HG02943 (cell line): Measurements from ENCODE around the gene ADAT1.

ENCODE experiments used
- ATAC-seq: cut with Tn5 transposase; IDR thresholded peaks from one replicate; pipeline ENCODE4 v1.9.1; 2021; ENCODE audit warnings: mild to moderate bottlenecking, low read depth, moderate library complexity; ENCODE audit not compliant: unreplicated experiment

ADAT1 gene, protein sequence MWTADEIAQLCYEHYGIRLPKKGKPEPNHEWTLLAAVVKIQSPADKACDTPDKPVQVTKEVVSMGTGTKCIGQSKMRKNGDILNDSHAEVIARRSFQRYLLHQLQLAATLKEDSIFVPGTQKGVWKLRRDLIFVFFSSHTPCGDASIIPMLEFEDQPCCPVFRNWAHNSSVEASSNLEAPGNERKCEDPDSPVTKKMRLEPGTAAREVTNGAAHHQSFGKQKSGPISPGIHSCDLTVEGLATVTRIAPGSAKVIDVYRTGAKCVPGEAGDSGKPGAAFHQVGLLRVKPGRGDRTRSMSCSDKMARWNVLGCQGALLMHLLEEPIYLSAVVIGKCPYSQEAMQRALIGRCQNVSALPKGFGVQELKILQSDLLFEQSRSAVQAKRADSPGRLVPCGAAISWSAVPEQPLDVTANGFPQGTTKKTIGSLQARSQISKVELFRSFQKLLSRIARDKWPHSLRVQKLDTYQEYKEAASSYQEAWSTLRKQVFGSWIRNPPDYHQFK

DNA sequence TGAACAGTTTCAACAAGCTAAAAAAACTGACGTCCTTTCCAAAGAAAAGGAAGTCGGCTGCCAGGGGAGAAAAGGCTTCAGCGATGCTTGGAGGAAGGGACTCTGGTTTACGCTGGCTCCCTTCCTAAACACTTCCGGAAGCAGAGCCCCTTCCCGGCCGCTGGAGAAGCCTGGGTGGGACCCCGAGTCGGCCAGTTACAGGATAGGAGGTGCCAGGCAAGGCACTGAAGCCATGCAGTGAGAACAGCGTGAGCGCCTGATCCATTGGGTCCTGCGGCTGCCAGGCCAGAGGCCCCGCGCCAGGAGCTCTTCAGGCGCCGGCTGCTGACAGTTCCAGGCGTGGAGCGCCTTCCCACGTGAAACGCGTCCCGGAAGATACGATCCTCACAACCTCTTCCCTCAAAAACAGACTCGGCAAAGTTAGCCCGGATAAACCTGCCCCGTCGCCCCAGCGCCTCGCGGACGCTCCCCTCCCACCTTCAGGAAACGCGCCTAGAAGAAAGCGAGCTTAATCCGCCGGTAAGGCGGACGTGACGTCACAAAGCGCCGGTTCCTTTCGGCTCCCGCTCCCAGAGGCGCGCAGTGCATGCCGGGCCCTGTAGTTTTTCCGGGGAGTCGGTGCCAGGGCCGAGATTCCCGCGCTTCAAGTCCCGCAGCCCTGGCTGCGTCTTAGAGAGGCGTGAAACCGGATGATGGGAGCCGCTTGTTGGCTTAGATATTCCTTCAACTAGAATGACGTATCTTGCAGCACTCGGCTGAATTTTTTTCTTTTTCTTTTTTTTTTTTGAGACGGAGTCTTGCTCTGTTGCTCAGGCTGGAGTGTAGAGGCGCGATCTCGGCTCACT, at the start of gene ADAT1:
TSS of gene ADAT1 (minus strand) at position 521 of the 845 bp plus-strand sequence. CDS start 2,482 bp downstream, outside the sequence.
- peak; percentile 97 for ATAC-seq

DNA sequence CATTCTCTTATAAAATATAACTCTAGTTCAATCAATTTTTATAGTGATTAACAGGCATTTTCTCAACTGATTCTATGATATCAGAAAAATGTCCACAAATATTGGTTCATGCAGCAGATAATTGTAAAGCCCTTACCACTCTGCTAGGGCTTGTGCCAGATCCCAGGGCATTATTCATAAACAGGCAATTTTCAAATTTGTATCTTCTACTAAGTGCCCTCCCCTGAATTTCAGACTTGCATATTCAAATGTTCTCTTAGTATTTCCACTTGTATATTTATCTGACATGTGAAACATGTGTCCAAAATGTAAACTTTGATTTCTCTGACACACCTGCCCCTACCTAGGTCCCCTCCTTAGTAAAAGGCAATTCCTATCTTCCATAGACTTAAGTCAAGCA, 44.4 kb upstream of the ADAT1 start:
- no peak for ATAC-seq

GRCh38 chr16:75660726-75661302, 37.7 kb upstream of the ADAT1 start:
- no peak for ATAC-seq

DNA sequence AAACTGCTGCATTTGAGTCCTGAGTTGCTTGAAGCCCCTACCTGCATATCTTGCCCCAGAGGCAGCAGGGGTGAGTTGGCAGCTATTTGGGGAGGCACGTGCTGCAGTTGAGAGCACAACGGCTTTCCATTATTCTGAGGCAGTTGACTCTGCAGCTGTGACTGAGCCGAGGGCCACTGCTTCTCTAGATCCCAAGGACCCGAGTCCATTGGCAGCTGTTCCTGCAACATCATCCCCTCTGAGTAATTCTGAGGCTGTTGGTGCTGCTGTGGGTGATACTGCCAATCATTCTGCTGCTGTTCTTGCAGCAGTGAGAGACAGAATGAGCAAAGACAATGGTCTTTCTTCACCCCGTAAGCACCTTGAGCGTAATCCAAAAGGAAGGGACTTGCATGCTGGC, 37.2 kb upstream of the ADAT1 start:
- ATAC-seq, result no peak

DNA sequence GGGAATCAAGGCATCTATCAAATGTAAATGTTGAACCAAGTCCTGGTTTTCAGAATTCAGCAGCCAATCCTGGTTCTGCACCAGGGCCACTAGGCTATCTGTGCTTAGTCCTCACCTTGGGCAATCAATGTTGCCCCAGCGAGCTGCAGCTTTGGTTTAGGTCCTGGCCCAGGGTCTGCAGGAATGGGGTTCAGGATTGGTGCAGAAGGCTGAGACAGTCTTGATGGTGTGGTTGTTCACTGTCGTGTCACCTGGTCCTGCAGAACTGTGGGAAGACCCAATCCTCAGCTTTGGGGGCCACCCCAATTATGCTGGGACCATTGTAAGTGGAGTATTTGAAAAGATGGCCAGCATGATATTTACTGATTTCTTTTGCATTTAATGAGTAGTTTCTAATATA, 35.1 kb upstream of the ADAT1 start:
- no peak for ATAC-seq

DNA sequence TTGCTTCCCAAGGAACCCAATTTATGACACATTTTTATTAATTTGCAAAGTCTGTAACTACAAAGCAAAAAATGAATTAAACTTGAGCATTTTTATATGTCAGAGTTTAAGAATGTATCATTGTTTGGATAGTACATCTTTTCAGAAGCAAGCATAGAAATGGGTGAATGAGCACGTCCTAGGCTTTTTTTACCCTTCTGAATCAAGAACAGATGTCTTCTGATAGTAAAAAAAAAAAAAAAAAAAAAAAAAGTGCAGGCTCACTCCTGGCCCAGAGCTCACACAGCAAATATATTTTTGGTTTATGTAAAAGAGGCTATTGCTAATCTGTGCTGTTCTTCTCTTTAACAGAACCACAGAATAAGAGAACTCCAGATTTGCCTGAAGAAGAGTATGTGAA, 30.8 kb upstream of the ADAT1 start:
- no peak for ATAC-seq

GRCh38 chr16:75648265-75649076, 25.4 kb upstream of the ADAT1 start:
- peak; percentile 44 for ATAC-seq

- peak; percentile 78 for ATAC-seq
These were observed 24.6 kb upstream of the ADAT1 start, which contains the start of the genes KARS1 and TERF2IP for GRCh38 chr16:75647492-75648264. Gene KARS1, minus strand, starts transcription at chr16:75647665. Its CDS starts 26 bp downstream, at chr16:75647639. Gene TERF2IP, plus strand, starts transcription at chr16:75647773. Its CDS starts 110 bp downstream, at chr16:75647883.

- peak; percentile 9 for ATAC-seq
These were observed 24.0 kb upstream of the ADAT1 start for GRCh38 chr16:75647112-75647491.

DNA sequence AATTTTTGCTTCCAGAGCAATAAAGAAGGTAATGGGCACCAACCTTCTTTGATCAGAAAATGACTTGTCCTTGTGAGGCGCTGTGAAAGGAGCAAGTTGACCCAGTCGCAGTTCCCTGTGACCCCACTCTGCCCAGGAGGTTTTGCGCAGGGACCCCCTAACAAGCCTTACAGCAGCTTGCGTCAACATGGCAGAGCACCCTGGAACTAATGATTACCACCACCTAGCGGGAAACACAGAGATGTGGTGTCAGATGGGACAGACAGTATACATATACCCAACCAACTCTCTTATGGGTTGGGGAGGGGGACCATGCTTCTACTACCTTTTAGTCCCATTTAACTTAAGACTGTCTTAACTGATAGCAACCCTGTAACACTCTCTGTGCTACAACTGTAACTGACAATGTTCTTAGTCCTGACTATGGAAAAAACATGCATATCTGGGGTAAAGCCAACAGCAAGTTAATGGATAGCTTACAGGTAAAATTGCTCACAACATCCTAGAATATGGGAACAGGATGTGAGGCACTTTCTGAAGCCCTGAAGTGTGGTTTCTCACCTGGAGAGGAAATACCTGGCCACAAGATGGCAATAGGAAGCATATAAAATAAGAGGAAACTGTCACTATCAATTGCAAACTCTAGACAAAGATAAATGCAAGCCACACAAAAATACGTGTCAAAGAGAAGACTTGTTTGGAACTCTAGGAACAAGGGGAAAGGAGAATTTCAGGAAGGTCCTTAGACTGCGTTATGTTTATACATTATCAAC, 21.3 kb upstream of the ADAT1 start:
- no peak for ATAC-seq

DNA sequence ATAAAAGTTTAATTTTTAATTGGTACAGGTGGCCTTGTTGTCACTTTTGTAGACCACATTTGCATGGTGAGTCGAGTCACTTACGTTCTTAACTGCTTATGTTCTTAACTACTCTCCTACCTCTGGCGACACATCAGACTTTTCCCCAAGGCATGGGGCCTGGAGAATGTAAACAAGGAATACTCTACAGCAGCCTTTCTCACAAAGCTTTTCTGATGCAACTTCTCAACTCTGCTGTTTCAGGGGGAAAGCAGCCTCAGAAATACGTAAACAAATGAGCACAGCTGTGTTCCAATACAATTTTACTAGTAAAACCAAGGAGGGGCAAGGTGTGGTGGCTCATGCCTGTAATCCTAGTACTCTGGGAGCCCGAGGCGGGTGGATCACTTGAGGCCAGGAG, 17.5 kb upstream of the ADAT1 start:
- ATAC-seq, result no peak

GRCh38 chr16:75635036-75635435, 12.0 kb upstream of the ADAT1 start:
- no peak for ATAC-seq

GRCh38 chr16:75632857-75633256, 9.8 kb upstream of the ADAT1 start:
- no peak for ATAC-seq

DNA sequence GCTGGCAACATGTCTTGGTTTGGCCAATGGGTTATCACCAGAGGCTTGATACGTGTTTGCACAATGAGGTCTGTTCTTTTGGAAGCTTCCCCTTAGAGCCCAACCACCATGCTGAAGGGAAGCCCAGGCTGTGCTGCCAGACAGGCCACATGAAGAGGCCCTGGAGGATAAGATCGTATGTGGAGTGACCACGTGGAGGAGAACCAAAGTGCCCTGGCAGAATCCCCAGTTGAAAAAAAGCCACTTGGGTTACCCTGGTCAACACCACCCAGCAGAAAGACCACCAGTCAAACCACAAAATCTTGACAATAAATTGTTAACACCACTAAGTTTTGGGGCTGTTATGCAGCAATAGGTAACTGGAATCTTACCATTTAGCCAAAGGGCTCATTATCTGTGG, 7.0 kb upstream of the ADAT1 start:
- no peak for ATAC-seq

- ATAC-seq, result no peak
These were observed 6.1 kb upstream of the ADAT1 start for GRCh38 chr16:75629132-75629531.

DNA sequence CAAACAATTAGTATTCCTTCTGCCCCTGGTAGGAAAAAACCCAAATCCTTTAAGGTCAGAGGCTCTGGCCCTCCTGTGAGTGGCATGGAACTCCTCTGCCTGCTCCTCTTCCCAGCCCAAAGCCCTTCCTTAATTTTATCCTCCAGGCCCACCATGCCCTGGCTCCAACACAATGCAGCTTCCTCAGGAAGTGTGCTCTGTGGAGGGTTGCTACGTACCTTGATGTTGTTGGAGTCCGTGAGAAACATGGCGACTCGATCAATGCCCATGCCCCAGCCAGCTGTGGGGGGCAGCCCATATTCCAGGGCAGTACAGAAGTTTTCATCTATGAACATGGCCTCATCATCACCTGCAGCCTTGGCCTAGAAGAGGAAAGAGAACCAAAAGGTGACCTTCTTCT, 5.3 kb upstream of the ADAT1 start:
- ATAC-seq, result no peak

GRCh38 chr16:75627851-75628250, 4.8 kb upstream of the ADAT1 start:
- no peak for ATAC-seq

DNA sequence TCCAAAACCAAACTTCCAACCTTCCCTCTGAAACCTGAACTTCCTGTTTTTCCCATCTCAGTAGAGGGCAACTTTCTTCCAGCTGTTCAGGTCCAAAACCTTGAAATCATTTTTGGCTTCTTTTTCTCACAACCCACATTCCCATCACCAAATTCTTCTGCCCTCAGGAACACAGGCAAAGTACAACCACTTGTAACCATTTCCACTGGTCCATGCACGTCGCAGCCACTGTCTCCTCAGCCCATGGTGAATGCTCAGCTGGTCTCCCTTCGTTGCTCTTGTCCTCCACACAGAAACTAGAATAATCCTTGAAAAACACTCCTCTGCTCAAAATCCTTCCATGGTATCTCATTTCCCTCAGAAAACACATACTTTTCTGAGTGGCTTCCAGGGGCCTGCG, 3.7 kb upstream of the ADAT1 start:
- no peak for ATAC-seq

GRCh38 chr16:75624921-75625334, 1.8 kb upstream of the ADAT1 start:
- ATAC-seq, result no peak
